Measurements from ENCODE around the gene VPS50.

The VPS50 gene

DNA sequence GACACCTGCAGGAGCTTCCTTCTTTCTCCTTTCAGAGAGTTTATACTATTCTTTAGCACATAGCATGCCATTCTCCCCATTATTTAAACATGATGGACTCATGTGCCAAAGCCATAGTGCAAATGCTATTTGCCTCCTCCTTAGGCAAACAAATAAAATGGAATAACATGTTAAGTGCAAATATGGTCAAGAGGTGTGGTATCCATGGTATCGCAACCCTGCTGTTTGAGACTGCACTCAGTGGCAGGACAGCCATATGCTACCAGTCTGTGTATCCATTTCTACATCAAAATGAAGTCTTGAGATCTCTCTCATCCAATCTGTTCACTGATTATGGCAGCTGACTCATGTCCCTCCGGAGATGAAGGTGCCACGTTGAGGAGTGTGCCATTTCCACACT lies 28.7 kb upstream of the VPS50 start:
- DNase-seq (ENCODE audit: low read depth, low spot score) = no peak
- no peaks in the 10 kb centered on the region for H3K36me3 ChIP-seq (ENCODE audit: insufficient read depth, low read length)
- no peaks in the 10 kb centered on the region for H3K9me3 ChIP-seq (ENCODE audit: low read depth, low read length)
- no peak overlapping the region for H3K9ac ChIP-seq (ENCODE audit: insufficient read length)
- H3K27ac ChIP-seq = no peak overlapping the region
- TF ChIP-seq POLR2AphosphoS5 (IDR thresholded peaks at IDR 0.05; ENCODE audit: borderline replicate concordance, low read depth, low read length) (no peak), FOXP2 (optimal IDR thresholded peaks at IDR 0.05; ENCODE audit: control extremely low read depth, extremely low read length, insufficient read depth) (no peak), EZH2 (IDR thresholded peaks at IDR 0.05) (no peak)
- H3K4me3 ChIP-seq = no peak overlapping the region

DNA sequence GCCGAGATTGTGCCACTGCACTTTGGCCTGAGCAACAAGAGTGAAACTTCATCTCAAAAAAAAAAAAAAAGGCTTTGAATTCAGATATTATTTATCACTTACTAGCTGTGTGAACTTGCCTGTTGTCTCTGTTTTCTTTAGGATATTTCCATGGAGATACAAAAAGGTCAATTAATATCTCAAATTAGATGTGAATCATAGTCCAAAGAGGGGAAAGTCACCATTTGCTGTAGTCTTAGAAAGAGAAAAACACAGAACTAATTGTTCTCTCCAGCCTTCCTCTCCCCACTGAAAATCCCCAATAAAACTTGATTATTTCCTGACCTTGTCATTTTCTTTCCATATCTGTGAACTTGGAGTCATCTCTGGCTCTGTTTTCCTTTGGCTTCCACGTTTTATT lies 27.1 kb upstream of the VPS50 start:
- Histone ChIP-seq H3K9me3 (ENCODE audit: low read depth, low read length) (no peaks in the 10 kb centered on the region), H3K27ac (no peak overlapping the region), H3K4me3 (no peak overlapping the region), H3K36me3 (ENCODE audit: insufficient read depth, low read length) (no peaks in the 10 kb centered on the region), H3K9ac (ENCODE audit: insufficient read length) (no peak overlapping the region)
- DNase-seq (ENCODE audit: low read depth, low spot score) = no peak
- TF ChIP-seq FOXP2 (optimal IDR thresholded peaks at IDR 0.05; ENCODE audit: control extremely low read depth, extremely low read length, insufficient read depth) (no peak), POLR2AphosphoS5 (IDR thresholded peaks at IDR 0.05; ENCODE audit: borderline replicate concordance, low read depth, low read length) (no peak), EZH2 (IDR thresholded peaks at IDR 0.05) (no peak)

DNA sequence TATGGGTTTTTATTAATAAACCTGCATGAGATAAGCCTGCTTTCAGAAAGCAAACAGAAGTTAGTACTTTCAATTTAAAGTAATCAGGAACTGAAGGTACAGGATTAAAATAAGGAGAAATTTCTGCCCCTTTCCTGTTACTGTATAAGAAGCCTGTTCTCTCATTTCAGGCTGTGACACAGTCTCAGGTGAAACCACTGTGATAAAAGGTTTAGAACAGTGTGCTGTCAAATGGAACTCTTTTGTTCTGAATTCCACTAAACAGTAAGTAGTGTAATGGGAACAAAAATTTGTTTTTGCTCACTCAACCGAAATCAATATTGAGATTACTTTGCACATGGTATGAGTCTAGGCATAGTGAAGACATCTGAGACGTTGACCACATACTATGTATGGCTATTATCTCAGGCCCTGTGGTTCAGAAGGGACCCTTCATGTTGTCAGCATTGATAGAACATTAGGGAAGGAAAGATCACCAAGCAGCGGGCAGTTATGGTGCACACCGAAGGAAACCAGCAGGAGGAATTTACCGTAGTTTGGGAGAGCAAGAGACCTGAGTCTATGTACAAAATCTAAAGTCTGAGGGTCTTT lies 20.8 kb upstream of the VPS50 start:
- no peaks in the 10 kb centered on the region for H3K36me3 ChIP-seq (ENCODE audit: insufficient read depth, low read length)
- H3K27ac ChIP-seq = no peak overlapping the region
- no peak overlapping the region for H3K4me3 ChIP-seq
- no peak for TF ChIP-seq FOXP2 (optimal IDR thresholded peaks at IDR 0.05; ENCODE audit: control extremely low read depth, extremely low read length, insufficient read depth)
- TF ChIP-seq EZH2 (IDR thresholded peaks at IDR 0.05) = no peak
- no peak for TF ChIP-seq POLR2AphosphoS5 (IDR thresholded peaks at IDR 0.05; ENCODE audit: borderline replicate concordance, low read depth, low read length)
- H3K9me3 ChIP-seq (ENCODE audit: low read depth, low read length) = no peaks in the 10 kb centered on the region
- no peak overlapping the region for H3K9ac ChIP-seq (ENCODE audit: insufficient read length)
- no peak for DNase-seq (ENCODE audit: low read depth, low spot score)

DNA sequence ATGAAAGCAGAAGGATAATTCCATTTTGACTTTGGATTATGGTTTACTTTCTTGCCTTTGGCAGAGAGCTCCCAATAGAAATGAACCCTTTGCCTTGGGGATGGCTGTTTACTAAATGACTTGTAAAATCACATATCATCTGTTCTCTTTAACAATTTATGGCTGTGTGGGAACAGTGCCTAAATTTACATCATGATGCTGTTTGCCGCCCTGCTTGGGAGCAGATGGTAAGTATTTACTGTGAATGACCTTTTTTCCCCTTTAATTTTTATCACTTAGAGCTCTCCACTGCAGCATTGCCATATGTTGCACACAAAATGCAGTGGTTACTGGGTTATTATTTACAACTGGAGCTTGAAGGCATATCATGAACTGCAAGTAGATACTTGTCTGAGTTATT lies 19.3 kb upstream of the VPS50 start:
- no peaks in the 10 kb centered on the region for H3K9me3 ChIP-seq (ENCODE audit: low read depth, low read length)
- TF ChIP-seq FOXP2 (optimal IDR thresholded peaks at IDR 0.05; ENCODE audit: control extremely low read depth, extremely low read length, insufficient read depth) (no peak), POLR2AphosphoS5 (IDR thresholded peaks at IDR 0.05; ENCODE audit: borderline replicate concordance, low read depth, low read length) (no peak), EZH2 (IDR thresholded peaks at IDR 0.05) (no peak)
- H3K27ac ChIP-seq = no peak overlapping the region
- no peak overlapping the region for H3K9ac ChIP-seq (ENCODE audit: insufficient read length)
- no peak for DNase-seq (ENCODE audit: low read depth, low spot score)
- H3K36me3 ChIP-seq (ENCODE audit: insufficient read depth, low read length) = no peaks in the 10 kb centered on the region
- no peak overlapping the region for H3K4me3 ChIP-seq

DNA sequence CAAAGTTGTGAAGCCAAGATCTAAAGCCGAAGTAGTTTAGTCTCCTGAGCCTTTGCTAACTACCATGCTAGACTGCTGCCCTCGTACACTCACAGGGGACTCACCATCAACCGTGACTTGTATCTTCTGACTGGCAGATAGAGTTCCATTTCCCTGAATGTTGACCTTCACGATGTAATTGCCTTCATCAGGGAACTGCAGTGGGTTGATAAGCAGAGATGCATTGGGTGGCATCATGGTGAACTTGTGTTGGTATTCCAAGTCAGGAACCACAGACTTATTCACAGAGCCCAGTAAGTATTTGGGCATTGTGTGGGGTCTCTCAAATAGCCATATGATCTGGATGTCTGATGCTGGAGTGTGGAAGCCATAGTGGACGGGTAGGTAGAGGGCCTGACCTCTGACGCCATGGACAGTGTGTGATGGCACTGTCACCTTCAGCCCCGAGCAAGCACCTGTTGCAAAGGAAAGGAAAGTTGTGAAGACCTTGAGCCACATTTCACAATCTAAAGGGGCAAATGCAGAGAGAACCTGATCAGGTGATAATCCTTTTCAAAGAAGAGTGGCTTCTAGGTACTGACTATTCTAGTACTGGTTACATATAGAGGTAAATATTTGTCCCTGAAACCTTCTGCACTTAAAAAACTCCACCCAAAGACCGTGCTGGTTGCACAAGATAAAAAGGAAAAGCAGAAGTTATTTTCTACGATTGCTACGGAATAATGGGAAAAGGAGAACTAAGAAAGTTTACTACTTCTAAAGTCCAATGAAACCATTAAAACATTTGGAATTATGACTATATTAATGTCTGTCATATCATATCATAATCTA lies 13.0 kb upstream of the VPS50 start:
- no peak for DNase-seq (ENCODE audit: low read depth, low spot score)
- Histone ChIP-seq H3K27ac (no peak overlapping the region), H3K4me3 (no peak overlapping the region)

DNA sequence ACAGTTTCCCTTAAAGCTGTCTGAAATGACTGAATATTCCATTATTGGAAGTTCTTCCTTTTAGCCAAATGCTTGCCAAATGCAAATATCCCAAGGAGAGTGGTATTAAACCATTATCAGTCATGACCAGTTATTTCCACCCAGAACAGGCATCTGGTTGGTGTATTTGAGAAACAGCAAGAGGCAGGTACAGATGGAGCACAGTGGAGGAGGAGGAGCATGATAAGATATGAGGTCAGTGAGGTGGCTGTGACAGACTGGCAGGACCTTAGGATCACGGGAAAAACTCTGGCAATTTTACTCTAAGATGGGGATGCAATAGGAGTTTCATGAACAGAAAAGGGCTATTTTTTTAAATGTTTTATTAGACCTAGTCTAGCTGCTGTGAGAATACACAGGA lies 12.3 kb upstream of the VPS50 start:
- Histone ChIP-seq H3K9me3 (ENCODE audit: low read depth, low read length) (no peaks in the 10 kb centered on the region), H3K4me3 (no peak overlapping the region), H3K27ac (no peak overlapping the region), H3K9ac (ENCODE audit: insufficient read length) (no peak overlapping the region), H3K36me3 (ENCODE audit: insufficient read depth, low read length) (no peaks in the 10 kb centered on the region)
- TF ChIP-seq POLR2AphosphoS5 (IDR thresholded peaks at IDR 0.05; ENCODE audit: borderline replicate concordance, low read depth, low read length) (no peak), EZH2 (IDR thresholded peaks at IDR 0.05) (no peak), FOXP2 (optimal IDR thresholded peaks at IDR 0.05; ENCODE audit: control extremely low read depth, extremely low read length, insufficient read depth) (no peak)
- DNase-seq (ENCODE audit: low read depth, low spot score) = no peak

More for the DNA sequence above, 13.0 kb upstream of the VPS50 start:
- Histone ChIP-seq H3K9ac (ENCODE audit: insufficient read length) (no peak overlapping the region), H3K36me3 (ENCODE audit: insufficient read depth, low read length) (no peaks in the 10 kb centered on the region), H3K9me3 (ENCODE audit: low read depth, low read length) (no peaks in the 10 kb centered on the region)
- TF ChIP-seq EZH2 (IDR thresholded peaks at IDR 0.05) (no peak), FOXP2 (optimal IDR thresholded peaks at IDR 0.05; ENCODE audit: control extremely low read depth, extremely low read length, insufficient read depth) (no peak), POLR2AphosphoS5 (IDR thresholded peaks at IDR 0.05; ENCODE audit: borderline replicate concordance, low read depth, low read length) (no peak)

DNA sequence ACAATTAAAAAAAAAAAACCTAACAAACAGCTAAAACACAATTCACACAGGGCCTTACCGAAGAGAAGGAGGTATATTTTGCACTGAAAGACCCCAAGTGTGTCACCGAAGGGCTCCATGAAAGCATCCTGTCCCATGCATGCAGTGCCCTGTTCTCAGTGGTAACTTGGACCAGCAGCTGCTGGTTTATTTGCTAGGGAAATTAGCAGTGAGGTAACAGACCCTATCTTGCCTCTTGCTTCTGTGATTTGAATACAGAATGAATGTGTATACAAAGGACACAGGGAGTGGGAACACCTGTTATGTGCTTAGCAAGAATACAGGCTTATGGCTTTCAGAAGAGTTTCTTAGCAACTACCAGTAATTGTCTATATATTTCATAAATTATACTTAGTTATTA lies 5.9 kb upstream of the VPS50 start, which contains the start of gene HEPACAM2:
Gene HEPACAM2 (minus strand): TSS at position 160 of the 400 bp plus-strand sequence.
- TF ChIP-seq POLR2AphosphoS5 (IDR thresholded peaks at IDR 0.05; ENCODE audit: borderline replicate concordance, low read depth, low read length) (no peak), FOXP2 (optimal IDR thresholded peaks at IDR 0.05; ENCODE audit: control extremely low read depth, extremely low read length, insufficient read depth) (no peak), EZH2 (IDR thresholded peaks at IDR 0.05) (no peak)
- H3K9me3 ChIP-seq (ENCODE audit: low read depth, low read length) = no peaks in the 10 kb centered on the region
- no peaks in the 10 kb centered on the region for H3K36me3 ChIP-seq (ENCODE audit: insufficient read depth, low read length)
- no peak within 1 kb of the TSS for H3K27ac ChIP-seq
- H3K4me3 ChIP-seq = no peak within 1 kb of the TSS
- no peak for DNase-seq (ENCODE audit: low read depth, low spot score)
- H3K9ac ChIP-seq (ENCODE audit: insufficient read length) = no peak within 1 kb of the TSS

DNA sequence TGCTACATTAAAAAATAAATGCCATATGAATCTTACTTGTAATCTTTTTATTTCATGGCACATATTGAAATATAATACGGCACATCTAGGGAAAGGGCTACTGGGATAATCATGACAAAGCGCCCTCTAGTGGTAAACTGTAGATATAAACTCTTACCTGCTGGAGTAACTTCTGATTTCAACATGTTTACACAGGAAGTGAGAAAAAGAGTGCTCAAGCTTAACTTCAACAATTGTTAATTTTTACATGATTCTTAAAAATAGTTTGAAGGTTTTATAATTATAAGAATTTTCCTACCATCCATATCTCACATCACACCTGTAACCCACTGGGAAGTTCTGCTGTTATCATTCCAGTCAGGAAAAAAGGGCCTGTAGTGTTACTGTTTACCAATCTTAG lies 3.9 kb upstream of the VPS50 start:
- no peak overlapping the region for H3K4me3 ChIP-seq
- TF ChIP-seq FOXP2 (optimal IDR thresholded peaks at IDR 0.05; ENCODE audit: control extremely low read depth, extremely low read length, insufficient read depth) (no peak), EZH2 (IDR thresholded peaks at IDR 0.05) (no peak), POLR2AphosphoS5 (IDR thresholded peaks at IDR 0.05; ENCODE audit: borderline replicate concordance, low read depth, low read length) (no peak)
- H3K27ac ChIP-seq = no peak overlapping the region
- peak; percentile 58 for DNase-seq (ENCODE audit: low read depth, low spot score)
- H3K36me3 ChIP-seq (ENCODE audit: insufficient read depth, low read length) = no peaks in the 10 kb centered on the region
- no peaks in the 10 kb centered on the region for H3K9me3 ChIP-seq (ENCODE audit: low read depth, low read length)
- no peak overlapping the region for H3K9ac ChIP-seq (ENCODE audit: insufficient read length)
